ENCODE results near the gene CCDC188. TPM values are rescaled to one million over a fixed set of nuclear protein-coding genes. Genes with fewer than 3 reads are reported as not detected.

CCDC188 gene
- total and polyA plus RNA-seq, 2 donors (not counting 1 experiment from before 2014, with no cell fraction given) = not detected

GRCh38 chr22:20199413-20199842, 48.6 kb upstream of the CCDC188 start:
- intact Hi-C loops (cut with micrococcal nuclease) = no loop called here
- POLR2A ChIA-PET = no interaction called here
- Histone ChIP-seq H3K4me3 (ENCODE audit: control extremely low read depth in 1 of 5, extremely low read depth in 1 of 5, insufficient read depth in 1 of 5, low read depth in 2 of 5, low read length in 4 of 5) (no peak overlapping the region), H3K4me1 (ENCODE audit: control insufficient read depth in 2 of 2, insufficient read depth in 2 of 2, low read length in 2 of 2) (no peaks in the 10 kb centered on the region), H3K27me3 (replicated peaks in 1 of 4; ENCODE audit: control extremely low read depth in 1 of 4, control insufficient read depth in 3 of 4, insufficient read depth in 4 of 4, low read length in 3 of 4) (peaks cover 0 to 2% (median 0%) of the 10 kb centered on the region in 4 experiments), H3K27ac (ENCODE audit: low read length in 2 of 2) (no peak overlapping the region), H4K20me1 (ENCODE audit: control insufficient read depth, insufficient read depth, low read length, poor library complexity, severe bottlenecking) (no peaks in the 10 kb centered on the region), H3K36me3 (replicated peaks in 1 of 2; ENCODE audit: control extremely low read depth in 1 of 2, control insufficient read depth in 1 of 2, extremely low read depth in 1 of 2, insufficient read depth in 2 of 2, low read length in 1 of 2) (no peaks in the 10 kb centered on the region), H3K9ac (ENCODE audit: low read length) (no peak overlapping the region), H3K9me3 (ENCODE audit: control extremely low read depth in 1 of 3, control insufficient read depth in 2 of 3, insufficient read depth in 1 of 3, low read length in 2 of 3) (no peaks in the 10 kb centered on the region), H3K4me2 (replicated peaks; ENCODE audit: low read depth, low read length, poor library complexity, severe bottlenecking) (no peak overlapping the region), H3K79me2 (ENCODE audit: control insufficient read depth, insufficient read depth, low read length) (no peaks in the 10 kb centered on the region), H2AFZ (ENCODE audit: insufficient read depth, low read depth, low read length, poor library complexity, severe bottlenecking) (no peak overlapping the region)
- Mint-ChIP-seq H3K27me3 (peaks cover 7% of the 10 kb centered on the region), H3K9me3 (ENCODE audit: insufficient read depth) (no peaks in the 10 kb centered on the region), H3K27ac (no peak overlapping the region), H3K4me1 (no peaks in the 10 kb centered on the region), H3K4me3 (no peak overlapping the region)
- ATAC-seq (ENCODE audit: low read depth) (no peak), DNase-seq (no peak)
- TF ChIP-seq CTCF (IDR thresholded peaks at IDR 0.05) (no peak), EZH2 (IDR thresholded peaks at IDR 0.05; ENCODE audit: borderline replicate concordance, insufficient read depth, low read depth, low read length, poor library complexity, severe bottlenecking) (no peak)
- CTCF ChIA-PET = no interaction called here
- WGBS (ENCODE audit: insufficient coverage) = 96% methylated on average over 1 of the region's 1 CpG

- H2AFZ ChIP-seq (ENCODE audit: insufficient read depth, low read depth, low read length, poor library complexity, severe bottlenecking) = no peak overlapping the region
- Mint-ChIP-seq H3K27ac (no peak overlapping the region), H3K9me3 (ENCODE audit: insufficient read depth) (no peaks in the 10 kb centered on the region), H3K27me3 (peaks cover 7% of the 10 kb centered on the region), H3K4me1 (no peaks in the 10 kb centered on the region), H3K4me3 (no peak overlapping the region)
- no peaks in the 10 kb centered on the region for H4K20me1 ChIP-seq (ENCODE audit: control insufficient read depth, insufficient read depth, low read length, poor library complexity, severe bottlenecking)
- no peak overlapping the region for H3K9ac ChIP-seq (ENCODE audit: low read length)
- no peak overlapping the region for H3K27ac ChIP-seq (ENCODE audit: low read length in 2 of 2)
- H3K4me3 ChIP-seq (ENCODE audit: control extremely low read depth in 1 of 5, extremely low read depth in 1 of 5, insufficient read depth in 1 of 5, low read depth in 2 of 5, low read length in 4 of 5) = no peak overlapping the region
- H3K27me3 ChIP-seq (replicated peaks in 1 of 4; ENCODE audit: control extremely low read depth in 1 of 4, control insufficient read depth in 3 of 4, insufficient read depth in 4 of 4, low read length in 3 of 4) = peaks cover 0 to 2% (median 0%) of the 10 kb centered on the region in 4 experiments
- H3K4me2 ChIP-seq (replicated peaks; ENCODE audit: low read depth, low read length, poor library complexity, severe bottlenecking) = no peak overlapping the region
- intact Hi-C loops (cut with micrococcal nuclease) = no loop called here
- DNase-seq = no peak
- POLR2A ChIA-PET = no interaction called here
- TF ChIP-seq CTCF (IDR thresholded peaks at IDR 0.05) (no peak), EZH2 (IDR thresholded peaks at IDR 0.05; ENCODE audit: borderline replicate concordance, insufficient read depth, low read depth, low read length, poor library complexity, severe bottlenecking) (no peak)
- 89% methylated on average over 4 of the region's 10 CpGs for WGBS (ENCODE audit: insufficient coverage)
- no peaks in the 10 kb centered on the region for H3K79me2 ChIP-seq (ENCODE audit: control insufficient read depth, insufficient read depth, low read length)
- H3K9me3 ChIP-seq (ENCODE audit: control extremely low read depth in 1 of 3, control insufficient read depth in 2 of 3, insufficient read depth in 1 of 3, low read length in 2 of 3) = no peaks in the 10 kb centered on the region
- H3K4me1 ChIP-seq (ENCODE audit: control insufficient read depth in 2 of 2, insufficient read depth in 2 of 2, low read length in 2 of 2) = no peaks in the 10 kb centered on the region
- CTCF ChIA-PET = no interaction called here
- no peak for ATAC-seq (ENCODE audit: low read depth)
- no peaks in the 10 kb centered on the region for H3K36me3 ChIP-seq (replicated peaks in 1 of 2; ENCODE audit: control extremely low read depth in 1 of 2, control insufficient read depth in 1 of 2, extremely low read depth in 1 of 2, insufficient read depth in 2 of 2, low read length in 1 of 2)
These were observed 47.9 kb upstream of the CCDC188 start for GRCh38 chr22:20198557-20199319.
